ENCODE measurements around the gene KCNRG. TPM values are rescaled to one million over a fixed set of nuclear protein-coding genes. Genes with fewer than 3 reads are reported as not detected.

Gene KCNRG
- total and polyA plus RNA-seq, 9 of the 15 experiments (the other 6 are each of a cell fraction or from before 2014, with no cell fraction given): 0.36 to 1.1 (median 0.53) TPM

DNA sequence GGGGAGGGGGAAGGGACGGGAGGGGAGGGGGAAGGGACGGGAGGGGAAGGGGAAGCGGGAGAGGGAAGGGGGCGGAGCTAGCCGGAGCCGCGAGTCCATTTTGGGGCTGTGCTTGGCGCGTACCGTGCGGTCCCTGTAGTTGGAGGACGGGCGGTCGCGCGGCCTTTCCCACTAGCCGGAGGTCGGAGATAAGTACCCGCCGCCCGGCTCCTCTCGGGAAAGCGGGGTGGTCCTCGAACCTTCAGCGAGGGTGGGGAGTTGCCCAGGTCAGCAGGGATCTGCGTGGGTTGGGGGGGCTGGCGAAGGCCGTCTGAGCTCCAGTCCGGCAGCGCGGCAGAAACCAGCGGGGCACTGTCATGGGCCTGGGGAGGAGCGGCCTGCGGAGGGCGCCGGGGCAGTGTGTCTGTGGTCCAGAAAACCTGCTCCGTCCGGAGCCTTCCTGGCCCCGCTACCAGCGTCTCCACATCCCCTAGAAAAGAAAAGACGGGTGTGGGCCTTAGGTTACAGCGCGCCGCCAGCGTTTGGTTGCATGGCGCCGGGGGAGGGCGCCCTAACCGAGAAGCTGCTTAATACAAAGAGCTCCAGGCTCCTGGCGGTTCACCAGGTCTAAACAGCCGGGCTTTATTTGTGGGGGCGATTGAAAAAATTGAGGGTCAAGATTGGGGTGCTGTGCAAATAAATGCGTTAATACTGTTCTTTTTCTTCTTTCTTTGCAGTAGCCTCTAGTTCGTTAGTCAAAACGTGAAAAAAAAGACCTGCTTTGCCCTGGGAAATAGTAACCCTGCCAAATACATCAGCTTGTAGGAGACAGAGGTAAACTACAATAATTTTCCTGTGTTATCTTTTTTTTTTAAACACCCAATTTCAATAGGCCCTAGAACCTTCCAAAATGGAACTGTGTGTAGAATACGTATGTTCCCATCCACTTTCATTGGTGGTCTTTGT lies 18.0 kb upstream of the KCNRG start, which contains the start of gene TRIM13 (continued):
- TF ChIP-seq, protein P1, sequence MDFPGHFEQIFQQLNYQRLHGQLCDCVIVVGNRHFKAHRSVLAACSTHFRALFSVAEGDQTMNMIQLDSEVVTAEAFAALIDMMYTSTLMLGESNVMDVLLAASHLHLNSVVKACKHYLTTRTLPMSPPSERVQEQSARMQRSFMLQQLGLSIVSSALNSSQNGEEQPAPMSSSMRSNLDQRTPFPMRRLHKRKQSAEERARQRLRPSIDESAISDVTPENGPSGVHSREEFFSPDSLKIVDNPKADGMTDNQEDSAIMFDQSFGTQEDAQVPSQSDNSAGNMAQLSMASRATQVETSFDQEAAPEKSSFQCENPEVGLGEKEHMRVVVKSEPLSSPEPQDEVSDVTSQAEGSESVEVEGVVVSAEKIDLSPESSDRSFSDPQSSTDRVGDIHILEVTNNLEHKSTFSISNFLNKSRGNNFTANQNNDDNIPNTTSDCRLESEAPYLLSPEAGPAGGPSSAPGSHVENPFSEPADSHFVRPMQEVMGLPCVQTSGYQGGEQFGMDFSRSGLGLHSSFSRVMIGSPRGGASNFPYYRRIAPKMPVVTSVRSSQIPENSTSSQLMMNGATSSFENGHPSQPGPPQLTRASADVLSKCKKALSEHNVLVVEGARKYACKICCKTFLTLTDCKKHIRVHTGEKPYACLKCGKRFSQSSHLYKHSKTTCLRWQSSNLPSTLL (IDR thresholded peaks at IDR 0.05): no peak
- TF ChIP-seq, protein P2, sequence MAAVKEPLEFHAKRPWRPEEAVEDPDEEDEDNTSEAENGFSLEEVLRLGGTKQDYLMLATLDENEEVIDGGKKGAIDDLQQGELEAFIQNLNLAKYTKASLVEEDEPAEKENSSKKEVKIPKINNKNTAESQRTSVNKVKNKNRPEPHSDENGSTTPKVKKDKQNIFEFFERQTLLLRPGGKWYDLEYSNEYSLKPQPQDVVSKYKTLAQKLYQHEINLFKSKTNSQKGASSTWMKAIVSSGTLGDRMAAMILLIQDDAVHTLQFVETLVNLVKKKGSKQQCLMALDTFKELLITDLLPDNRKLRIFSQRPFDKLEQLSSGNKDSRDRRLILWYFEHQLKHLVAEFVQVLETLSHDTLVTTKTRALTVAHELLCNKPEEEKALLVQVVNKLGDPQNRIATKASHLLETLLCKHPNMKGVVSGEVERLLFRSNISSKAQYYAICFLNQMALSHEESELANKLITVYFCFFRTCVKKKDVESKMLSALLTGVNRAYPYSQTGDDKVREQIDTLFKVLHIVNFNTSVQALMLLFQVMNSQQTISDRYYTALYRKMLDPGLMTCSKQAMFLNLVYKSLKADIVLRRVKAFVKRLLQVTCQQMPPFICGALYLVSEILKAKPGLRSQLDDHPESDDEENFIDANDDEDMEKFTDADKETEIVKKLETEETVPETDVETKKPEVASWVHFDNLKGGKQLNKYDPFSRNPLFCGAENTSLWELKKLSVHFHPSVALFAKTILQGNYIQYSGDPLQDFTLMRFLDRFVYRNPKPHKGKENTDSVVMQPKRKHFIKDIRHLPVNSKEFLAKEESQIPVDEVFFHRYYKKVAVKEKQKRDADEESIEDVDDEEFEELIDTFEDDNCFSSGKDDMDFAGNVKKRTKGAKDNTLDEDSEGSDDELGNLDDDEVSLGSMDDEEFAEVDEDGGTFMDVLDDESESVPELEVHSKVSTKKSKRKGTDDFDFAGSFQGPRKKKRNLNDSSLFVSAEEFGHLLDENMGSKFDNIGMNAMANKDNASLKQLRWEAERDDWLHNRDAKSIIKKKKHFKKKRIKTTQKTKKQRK (IDR thresholded peaks at IDR 0.05; ENCODE audit: borderline replicate concordance, low read depth, low read length): no peak
- no peak for TF ChIP-seq MAX (CRISPR knock-in tag; IDR thresholded peaks at IDR 0.05)
- TF ChIP-seq PRMT5 (CRISPR knock-in tag; IDR thresholded peaks at IDR 0.05): peak; percentile 19; the same call in 1 of the 2 replicates
- no peak for TF ChIP-seq ZNF780A (CRISPR knock-in tag; IDR thresholded peaks at IDR 0.05)
- TF ChIP-seq ZNF507 (tag; conservative IDR thresholded peaks at IDR 0.05): no peak
- TF ChIP-seq NR2C1 (IDR thresholded peaks at IDR 0.05): no peak
- no peak for TF ChIP-seq NR2C1 (tag; IDR thresholded peaks at IDR 0.05)
- TF ChIP-seq ZNF224 (CRISPR knock-in tag; IDR thresholded peaks at IDR 0.05): no peak
- 0 out of 2 replicates have a peak, but pooled peaks have one; percentile 33 for TF ChIP-seq ZC3H4 (CRISPR knock-in tag; IDR thresholded peaks at IDR 0.05; ENCODE audit: borderline replicate concordance)
- TF ChIP-seq HDAC1 (IDR thresholded peaks at IDR 0.05): 0 out of 4 replicates have a peak, but pooled peaks of 1 of the 2 experiments have one; percentile 17
- TF ChIP-seq FOXP1 (CRISPR knock-in tag; IDR thresholded peaks at IDR 0.05): peak; percentile 23; the same call in 1 of the 2 replicates
- TF ChIP-seq ZNF133 (CRISPR knock-in tag; IDR thresholded peaks at IDR 0.05): 0 out of 2 replicates have a peak, but pooled peaks have one; percentile 5
- TF ChIP-seq ATF4 (CRISPR knock-in tag; IDR thresholded peaks at IDR 0.05): 0 out of 2 replicates have a peak, but pooled peaks have one; percentile 22
- TF ChIP-seq HNRNPLL (IDR thresholded peaks at IDR 0.05; ENCODE audit: low read depth, low read length, poor library complexity, severe bottlenecking): peak; percentile 59
- TF ChIP-seq, protein P3, sequence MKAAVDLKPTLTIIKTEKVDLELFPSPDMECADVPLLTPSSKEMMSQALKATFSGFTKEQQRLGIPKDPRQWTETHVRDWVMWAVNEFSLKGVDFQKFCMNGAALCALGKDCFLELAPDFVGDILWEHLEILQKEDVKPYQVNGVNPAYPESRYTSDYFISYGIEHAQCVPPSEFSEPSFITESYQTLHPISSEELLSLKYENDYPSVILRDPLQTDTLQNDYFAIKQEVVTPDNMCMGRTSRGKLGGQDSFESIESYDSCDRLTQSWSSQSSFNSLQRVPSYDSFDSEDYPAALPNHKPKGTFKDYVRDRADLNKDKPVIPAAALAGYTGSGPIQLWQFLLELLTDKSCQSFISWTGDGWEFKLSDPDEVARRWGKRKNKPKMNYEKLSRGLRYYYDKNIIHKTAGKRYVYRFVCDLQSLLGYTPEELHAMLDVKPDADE (conservative IDR thresholded peaks at IDR 0.05; ENCODE audit: control insufficient read depth, low read depth, low read length): 0 out of 2 replicates have a peak, but pooled peaks have one; percentile 4
- TF ChIP-seq POLR2G (IDR thresholded peaks at IDR 0.05; ENCODE audit: low read depth, low read length): peak; percentile 93
- TF ChIP-seq JUND (IDR thresholded peaks at IDR 0.05; ENCODE audit: borderline replicate concordance, low read depth, low read length): no peak
- no peak; the same call in 2 of the 3 replicates for TF ChIP-seq JUND (tag; IDR thresholded peaks at IDR 0.05; ENCODE audit: borderline replicate concordance, low read depth, low read length)
